ENCODE data around the gene HSPA12A. TPM values are rescaled to one million over a fixed set of nuclear protein-coding genes. Genes with fewer than 3 reads are reported as not detected.

Gene HSPA12A
- total RNA-seq, 5 donors from 2014 or later (not counting 1 experiment from before 2014, with no cell fraction given): 0.26 to 0.89 (median 0.53) TPM

DNA sequence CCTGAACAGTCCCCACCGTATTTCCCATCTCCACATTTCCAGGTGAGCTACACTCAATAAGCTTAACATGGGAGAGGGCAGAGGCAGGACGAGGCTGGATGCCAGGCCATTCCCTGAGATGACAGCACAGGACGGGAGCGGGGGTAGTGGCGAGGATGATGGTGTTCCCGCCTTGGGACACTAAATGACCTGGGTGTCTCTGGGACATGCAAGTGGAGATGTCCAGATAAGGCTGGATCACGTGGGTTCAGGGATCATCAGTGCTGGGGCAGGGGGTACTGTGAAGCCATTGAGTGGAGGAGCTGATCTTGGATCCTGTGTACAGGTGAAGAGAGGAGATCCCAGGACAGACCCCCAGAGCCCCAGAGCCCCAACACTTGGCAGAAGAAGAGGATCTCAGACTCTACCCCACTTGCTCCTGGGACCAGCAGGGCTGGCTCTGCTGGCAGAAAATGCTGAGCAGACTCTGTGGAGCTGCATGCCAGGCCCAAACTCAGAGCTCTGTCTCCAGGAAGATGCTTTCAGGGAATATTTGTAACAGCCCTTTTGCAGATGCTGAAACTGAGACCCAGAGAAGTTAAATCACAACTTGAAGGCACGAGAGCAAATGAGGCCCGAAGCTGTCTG, 29.7 kb upstream of the HSPA12A start:
- WGBS (ENCODE audit: insufficient coverage): 71% methylated on average over 7 of the region's 9 CpGs
- Histone ChIP-seq H3K27ac (ENCODE audit: low read length) (no peak overlapping the region), H3K27me3 (replicated peaks in 1 of 2; ENCODE audit: control insufficient read depth in 2 of 2, extremely low read depth in 1 of 2, insufficient read depth in 2 of 2, low read length in 1 of 2) (peaks cover 2 to 59% of the 10 kb centered on the region in 2 experiments), H3K4me1 (ENCODE audit: control insufficient read depth in 1 of 2, extremely low read depth in 1 of 2, insufficient read depth in 2 of 2, low read length in 2 of 2) (no peaks in the 10 kb centered on the region), H3K4me3 (ENCODE audit: control insufficient read depth in 1 of 2, extremely low read depth in 1 of 2, low read length in 1 of 2) (no peak overlapping the region), H3K36me3 (ENCODE audit: control insufficient read depth in 2 of 2, extremely low read depth in 1 of 2, insufficient read depth in 1 of 2, low read length in 1 of 2) (no peaks in the 10 kb centered on the region), H3K9me3 (no peaks in the 10 kb centered on the region)
- Mint-ChIP-seq H3K4me1 (peaks cover 0 to 12% (median 4%) of the 10 kb centered on the region in 3 donors), H3K4me3 (no peak overlapping the region), H3K27me3 (peaks cover 18 to 35% of the 10 kb centered on the region in 2 donors), H3K9me3 (no peaks in the 10 kb centered on the region), H3K36me3 (no peaks in the 10 kb centered on the region), H3K27ac (no peak overlapping the region)
- ATAC-seq (replicated peaks in 1 of 4) (no peak), DNase-seq (no peak)
- CTCF ChIA-PET: interaction anchor here in 1 of 2 donors (0.6 kb wide), 1 partner anchor 15 kb away, joined by 4 read pairs; no protein-coding TSS in a partner anchor
- POLR2A ChIA-PET: no interaction called here

DNA sequence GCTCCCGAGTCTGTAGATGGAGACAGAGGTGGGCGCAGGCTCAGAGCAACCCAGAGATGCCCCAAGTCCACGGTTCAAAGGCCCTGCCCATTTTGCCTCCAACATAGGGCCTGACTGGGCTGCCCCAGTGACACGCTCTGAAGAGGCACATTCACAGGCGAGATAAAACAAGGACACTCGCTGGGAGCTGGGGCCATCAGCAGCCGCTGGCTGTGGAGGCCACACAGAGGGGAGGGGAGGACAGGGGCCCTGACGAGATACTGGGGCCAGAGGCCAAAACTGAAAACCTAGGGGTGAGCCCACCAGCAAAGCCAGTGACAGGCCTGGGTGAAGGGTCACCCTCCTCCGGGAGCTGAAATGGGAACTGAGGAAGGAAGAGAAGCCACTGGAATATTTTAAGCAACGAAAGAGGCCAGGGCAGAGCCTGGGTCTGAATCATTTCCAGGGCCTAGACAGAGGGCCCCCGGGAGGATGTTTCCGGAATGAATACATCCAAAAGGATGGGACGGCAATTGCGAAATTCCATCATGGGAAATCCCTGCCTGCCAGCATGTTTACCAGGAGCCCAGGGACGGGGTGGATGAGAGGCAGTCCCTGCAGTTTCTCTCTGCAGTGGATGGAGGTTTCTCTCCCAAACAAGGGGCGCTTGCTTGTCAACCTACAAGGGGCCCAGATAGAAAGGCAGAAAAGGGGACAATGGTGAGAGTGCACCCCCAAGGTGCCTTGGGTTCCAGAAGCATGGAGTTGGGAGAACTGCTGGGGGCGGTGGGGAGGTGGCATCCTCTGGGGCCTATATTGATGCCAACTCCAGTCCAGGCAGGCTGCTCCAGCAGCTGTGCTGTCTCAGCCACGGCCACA, 29.0 kb upstream of the HSPA12A start:
- 83% methylated on average over 13 of the region's 18 CpGs for WGBS (ENCODE audit: insufficient coverage)
- Mint-ChIP-seq H3K4me3 (no peak overlapping the region), H3K36me3 (no peaks in the 10 kb centered on the region), H3K27me3 (peaks cover 23 to 34% of the 10 kb centered on the region in 2 donors), H3K27ac (no peak overlapping the region), H3K9me3 (no peaks in the 10 kb centered on the region), H3K4me1 (peaks cover 0 to 12% (median 4%) of the 10 kb centered on the region in 3 donors)
- Histone ChIP-seq H3K27ac (ENCODE audit: low read length) (no peak overlapping the region), H3K36me3 (ENCODE audit: control insufficient read depth in 2 of 2, extremely low read depth in 1 of 2, insufficient read depth in 1 of 2, low read length in 1 of 2) (no peaks in the 10 kb centered on the region), H3K27me3 (replicated peaks in 1 of 2; ENCODE audit: control insufficient read depth in 2 of 2, extremely low read depth in 1 of 2, insufficient read depth in 2 of 2, low read length in 1 of 2) (peaks cover 2 to 65% of the 10 kb centered on the region in 2 experiments), H3K4me1 (ENCODE audit: control insufficient read depth in 1 of 2, extremely low read depth in 1 of 2, insufficient read depth in 2 of 2, low read length in 2 of 2) (no peaks in the 10 kb centered on the region), H3K4me3 (ENCODE audit: control insufficient read depth in 1 of 2, extremely low read depth in 1 of 2, low read length in 1 of 2) (no peak overlapping the region), H3K9me3 (no peaks in the 10 kb centered on the region)
- no peak for ATAC-seq (replicated peaks in 1 of 4)
- DNase-seq: no peak
- ChIA-PET POLR2A (no interaction called here), CTCF (interaction anchor here in 1 of 2 donors (0.6 kb wide), 1 partner anchor 16 kb away, joined by 4 read pairs; no protein-coding TSS in a partner anchor)

DNA sequence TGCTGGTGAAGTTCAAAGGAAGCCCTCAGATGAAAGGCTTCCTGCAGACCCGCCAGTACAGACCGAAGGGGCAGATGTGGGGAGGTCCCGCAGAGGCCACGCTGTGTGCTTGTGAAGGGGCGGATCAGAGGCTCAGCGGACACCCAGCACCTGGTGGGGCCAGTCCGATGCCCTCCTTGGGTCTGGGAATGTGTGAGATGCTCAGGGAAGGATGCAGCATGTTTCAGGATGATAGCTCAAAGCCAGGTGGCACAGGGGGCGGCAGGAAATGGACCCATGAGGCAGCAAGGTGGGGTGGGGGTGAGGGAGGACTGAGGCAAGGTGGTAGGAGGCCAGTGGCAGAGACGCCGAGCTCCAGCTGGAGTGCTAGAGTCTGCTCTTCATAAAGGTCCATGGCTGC, 27.9 kb upstream of the HSPA12A start:
- Mint-ChIP-seq H3K4me1 (peaks cover 0 to 12% (median 4%) of the 10 kb centered on the region in 3 donors), H3K9me3 (no peaks in the 10 kb centered on the region), H3K27me3 (peaks cover 28 to 31% of the 10 kb centered on the region in 2 donors), H3K4me3 (no peak overlapping the region), H3K27ac (no peak overlapping the region), H3K36me3 (no peaks in the 10 kb centered on the region)
- 52% methylated on average over 7 of the region's 10 CpGs for WGBS (ENCODE audit: insufficient coverage)
- DNase-seq (no peak), ATAC-seq (replicated peaks in 1 of 4) (peak in 1 of 4 experiments; percentile 26)
- ChIA-PET CTCF (no interaction called here), POLR2A (no interaction called here)
- no peak overlapping the region for H3K27ac ChIP-seq (ENCODE audit: low read length)
- H3K9me3 ChIP-seq: no peaks in the 10 kb centered on the region
- no peak overlapping the region for H3K4me3 ChIP-seq (ENCODE audit: control insufficient read depth in 1 of 2, extremely low read depth in 1 of 2, low read length in 1 of 2)
- H3K27me3 ChIP-seq (replicated peaks in 1 of 2; ENCODE audit: control insufficient read depth in 2 of 2, extremely low read depth in 1 of 2, insufficient read depth in 2 of 2, low read length in 1 of 2): peaks cover 2 to 65% of the 10 kb centered on the region in 2 experiments
- no peaks in the 10 kb centered on the region for H3K36me3 ChIP-seq (ENCODE audit: control insufficient read depth in 2 of 2, extremely low read depth in 1 of 2, insufficient read depth in 1 of 2, low read length in 1 of 2)
- H3K4me1 ChIP-seq (ENCODE audit: control insufficient read depth in 1 of 2, extremely low read depth in 1 of 2, insufficient read depth in 2 of 2, low read length in 2 of 2): no peaks in the 10 kb centered on the region

DNA sequence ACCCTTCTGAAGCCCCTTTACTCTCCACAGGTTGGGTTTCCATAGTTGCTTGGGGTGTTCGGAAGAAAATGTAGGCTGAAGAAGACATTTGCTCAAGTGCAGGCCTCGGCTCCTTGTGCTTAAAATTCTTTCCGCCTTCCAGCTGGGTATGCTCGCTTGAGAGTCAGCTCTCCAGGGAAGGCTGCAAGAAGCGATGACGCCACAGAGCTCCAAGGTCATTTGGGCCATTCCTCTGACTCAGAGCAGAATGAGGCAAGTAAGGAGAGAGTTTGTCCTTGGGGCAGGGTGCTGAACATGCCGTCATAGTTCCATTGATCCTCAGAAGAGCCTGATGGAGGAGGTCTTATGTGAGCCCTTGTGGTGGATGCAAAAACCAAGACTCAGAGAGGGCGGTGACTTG, 27.4 kb upstream of the HSPA12A start:
- ChIA-PET POLR2A (interaction anchor here in 1 of 2 donors (0.5 to 0.6 kb wide), 2 partner anchors 26 to 952 kb away, joined by 5 to 9 read pairs; no protein-coding TSS in a partner anchor), CTCF (no interaction called here)
- Mint-ChIP-seq H3K27me3 (peaks cover 27 to 31% of the 10 kb centered on the region in 2 donors), H3K27ac (no peak overlapping the region), H3K36me3 (no peaks in the 10 kb centered on the region), H3K4me1 (peaks cover 0 to 12% (median 4%) of the 10 kb centered on the region in 3 donors), H3K9me3 (no peaks in the 10 kb centered on the region), H3K4me3 (no peak overlapping the region)
- no peak for ATAC-seq (replicated peaks in 1 of 4)
- DNase-seq: no peak
- Histone ChIP-seq H3K27me3 (replicated peaks in 1 of 2; ENCODE audit: control insufficient read depth in 2 of 2, extremely low read depth in 1 of 2, insufficient read depth in 2 of 2, low read length in 1 of 2) (peaks cover 2 to 62% of the 10 kb centered on the region in 2 experiments), H3K9me3 (no peaks in the 10 kb centered on the region), H3K4me1 (ENCODE audit: control insufficient read depth in 1 of 2, extremely low read depth in 1 of 2, insufficient read depth in 2 of 2, low read length in 2 of 2) (no peaks in the 10 kb centered on the region), H3K4me3 (ENCODE audit: control insufficient read depth in 1 of 2, extremely low read depth in 1 of 2, low read length in 1 of 2) (no peak overlapping the region), H3K27ac (ENCODE audit: low read length) (no peak overlapping the region), H3K36me3 (ENCODE audit: control insufficient read depth in 2 of 2, extremely low read depth in 1 of 2, insufficient read depth in 1 of 2, low read length in 1 of 2) (no peaks in the 10 kb centered on the region)
- 96% methylated on average over 7 of the region's 8 CpGs for WGBS (ENCODE audit: insufficient coverage)

DNA sequence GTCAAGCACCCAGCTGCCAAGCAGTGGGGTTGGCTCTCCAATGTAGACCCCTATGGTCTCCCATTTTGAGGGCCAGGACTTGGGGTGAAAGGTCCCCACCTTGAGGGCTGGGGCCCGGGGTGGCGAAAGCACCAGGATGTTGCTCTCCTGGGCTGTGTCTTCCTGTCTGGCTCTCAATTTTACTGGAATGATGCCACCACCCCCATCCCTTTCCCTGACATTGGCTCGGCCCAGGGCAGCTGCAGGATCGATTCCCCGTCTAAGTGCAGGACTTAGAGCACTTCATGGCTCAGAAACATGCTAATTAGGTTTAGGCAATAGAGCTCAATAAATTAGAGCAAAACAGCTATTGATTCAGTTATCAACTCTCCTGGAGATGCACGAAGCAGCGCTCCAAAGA, 27.0 kb upstream of the HSPA12A start:
- Mint-ChIP-seq H3K36me3 (no peaks in the 10 kb centered on the region), H3K4me3 (no peak overlapping the region), H3K9me3 (no peaks in the 10 kb centered on the region), H3K27ac (no peak overlapping the region), H3K4me1 (peaks cover 0 to 12% (median 4%) of the 10 kb centered on the region in 3 donors), H3K27me3 (peaks cover 27 to 32% of the 10 kb centered on the region in 2 donors)
- DNase-seq (no peak), ATAC-seq (replicated peaks in 1 of 4) (no peak)
- Histone ChIP-seq H3K36me3 (ENCODE audit: control insufficient read depth in 2 of 2, extremely low read depth in 1 of 2, insufficient read depth in 1 of 2, low read length in 1 of 2) (no peaks in the 10 kb centered on the region), H3K4me3 (ENCODE audit: control insufficient read depth in 1 of 2, extremely low read depth in 1 of 2, low read length in 1 of 2) (no peak overlapping the region), H3K27ac (ENCODE audit: low read length) (no peak overlapping the region), H3K9me3 (no peaks in the 10 kb centered on the region), H3K4me1 (ENCODE audit: control insufficient read depth in 1 of 2, extremely low read depth in 1 of 2, insufficient read depth in 2 of 2, low read length in 2 of 2) (no peaks in the 10 kb centered on the region), H3K27me3 (replicated peaks in 1 of 2; ENCODE audit: control insufficient read depth in 2 of 2, extremely low read depth in 1 of 2, insufficient read depth in 2 of 2, low read length in 1 of 2) (peaks cover 0 to 58% of the 10 kb centered on the region in 2 experiments)
- 90% methylated on average over 2 of the region's 7 CpGs for WGBS (ENCODE audit: insufficient coverage)
- ChIA-PET CTCF (no interaction called here), POLR2A (interaction anchor here in 1 of 2 donors (0.5 to 0.6 kb wide), 2 partner anchors 26 to 953 kb away, joined by 5 to 9 read pairs; no protein-coding TSS in a partner anchor)

DNA sequence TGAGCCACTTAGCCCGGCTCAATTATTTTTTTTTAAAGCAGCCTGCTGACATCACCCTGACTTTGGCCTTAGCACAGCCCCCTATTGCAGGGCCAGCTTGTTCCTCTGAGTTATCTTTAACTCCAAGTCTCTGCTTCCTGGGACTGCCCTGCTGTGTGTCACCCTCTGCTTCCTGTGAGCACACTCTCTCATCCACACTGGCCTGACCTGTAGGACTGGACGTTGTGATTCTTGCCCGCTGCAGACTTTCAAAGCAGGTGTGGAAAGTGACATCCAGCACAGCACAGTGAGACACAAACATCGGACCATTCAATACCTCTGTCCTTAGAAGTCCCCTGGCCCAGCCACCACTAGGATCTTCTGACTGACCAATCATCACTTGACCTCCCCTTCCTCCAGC, 26.4 kb upstream of the HSPA12A start:
- Histone ChIP-seq H3K4me3 (ENCODE audit: control insufficient read depth in 1 of 2, extremely low read depth in 1 of 2, low read length in 1 of 2) (no peak overlapping the region), H3K4me1 (ENCODE audit: control insufficient read depth in 1 of 2, extremely low read depth in 1 of 2, insufficient read depth in 2 of 2, low read length in 2 of 2) (no peaks in the 10 kb centered on the region), H3K9me3 (no peaks in the 10 kb centered on the region), H3K36me3 (ENCODE audit: control insufficient read depth in 2 of 2, extremely low read depth in 1 of 2, insufficient read depth in 1 of 2, low read length in 1 of 2) (no peaks in the 10 kb centered on the region), H3K27me3 (replicated peaks in 1 of 2; ENCODE audit: control insufficient read depth in 2 of 2, extremely low read depth in 1 of 2, insufficient read depth in 2 of 2, low read length in 1 of 2) (peaks cover 0 to 60% of the 10 kb centered on the region in 2 experiments), H3K27ac (ENCODE audit: low read length) (no peak overlapping the region)
- WGBS (ENCODE audit: insufficient coverage): 69% methylated on average over 3 of the region's 4 CpGs
- H3K9me3 Mint-ChIP-seq: no peaks in the 10 kb centered on the region
- no peak overlapping the region for H3K27ac Mint-ChIP-seq
- CTCF ChIA-PET: no interaction called here
- ATAC-seq (replicated peaks in 1 of 4) (no peak), DNase-seq (no peak)
- POLR2A ChIA-PET: no interaction called here
- H3K4me1 Mint-ChIP-seq: peaks cover 0 to 12% (median 4%) of the 10 kb centered on the region in 3 donors
- peaks cover 28 to 32% of the 10 kb centered on the region in 2 donors for H3K27me3 Mint-ChIP-seq
- H3K4me3 Mint-ChIP-seq: no peak overlapping the region
- no peaks in the 10 kb centered on the region for H3K36me3 Mint-ChIP-seq
